Panc1 (cell line): ENCODE measurements around the gene HMGB1. TPM values are rescaled to one million over a fixed set of nuclear protein-coding genes. Genes with fewer than 3 reads are reported as not detected.
A peak's percentile ranks its signal among the peaks of the same experiment; 100 is the strongest.
"Not testable (repeated sequence)": the region's sequence is repeated elsewhere in the genome, so short reads cannot be mapped to it uniquely, and the experiment has no call there.

Source experiments
- ATAC-seq: fragments of 200-7000 bp; cut with Tn5 transposase; 2 replicates; pipeline ENCODE4 v1.9.1; 2020; ENCODE audit warnings: mild to moderate bottlenecking, moderate library complexity
- BruUV-seq: library from RNA; stranded (reverse); fragments of 400-500 nt; replicated peaks from 2 replicates; lab custom pipeline; 2021; lab: Mats Ljungman, UMichigan
- CTCF ChIA-PET: fragments of 300-600 bp; sonication (Branson Sonifier 250); formaldehyde crosslinking; loops from one replicate; lab custom pipeline; 2022; ENCODE audit warnings: antibody characterized with exemption; lab: Charles Lee
- POLR2A ChIA-PET: fragments of 300-600 bp; sonication (Branson Sonifier 250); formaldehyde crosslinking; loops from one replicate; lab custom pipeline; 2022; ENCODE audit warnings: antibody characterized with exemption; lab: Charles Lee
- DNase-seq: peaks from one replicate; pipeline ENCODE4 v3.0.0-alpha.2; 2010; ENCODE audit warnings: low read depth, low spot score
- H3K27ac ChIP-seq: 2 replicates; pipeline ENCODE4 v1.5.1; 2011; ENCODE audit warnings: mild to moderate bottlenecking, low read length, inconsistent platforms
- H3K27me3 ChIP-seq: fragments of 200-500 bp; sonication (Bioruptor generic); 2 replicates; pipeline ENCODE4 v1.6.0; 2014; ENCODE audit warnings: low read length, inconsistent platforms; ENCODE audit not compliant: control insufficient read depth, insufficient read depth
- H3K36me3 ChIP-seq: fragments of 200-500 bp; sonication (Bioruptor generic); 2 replicates; pipeline ENCODE4 v1.5.1; 2014; ENCODE audit warnings: inconsistent platforms, mild to moderate bottlenecking, low read length, moderate library complexity; ENCODE audit not compliant: control insufficient read depth, insufficient read depth
- H3K4me1 ChIP-seq: 2 replicates; pipeline ENCODE4 v1.5.1; 2011; ENCODE audit warnings: inconsistent platforms, mild to moderate bottlenecking, low read length, moderate library complexity; ENCODE audit not compliant: control insufficient read depth, insufficient read depth
- H3K4me3 ChIP-seq, 2 experiments: 2 replicates each; pipeline ENCODE4 v1.5.1; 2011 to 2012; ENCODE audit warnings: low read depth in 2 of 2, low read length in 2 of 2, mild to moderate bottlenecking in 2 of 2, inconsistent platforms in 1 of 2, moderate library complexity in 1 of 2
- H3K9me3 ChIP-seq: fragments of 200-500 bp; sonication (Bioruptor generic); 2 replicates; pipeline ENCODE4 v1.5.1; 2014; ENCODE audit warnings: low read depth, mild to moderate bottlenecking, inconsistent platforms, low read length, moderate library complexity; ENCODE audit not compliant: control insufficient read depth, insufficient read depth
- POLR2AphosphoS5 ChIP-seq: IDR thresholded peaks from 2 replicates; pipeline ENCODE4 v1.6.1; 2012; ENCODE audit warnings: mild to moderate bottlenecking, low read depth, low read length, moderate library complexity
- SIN3A ChIP-seq: IDR thresholded peaks from 2 replicates; pipeline ENCODE4 v1.6.1; 2012; ENCODE audit warnings: low read depth, mild to moderate bottlenecking, low read length, moderate library complexity, borderline replicate concordance; ENCODE audit not compliant: insufficient read depth
- TCF7L2 ChIP-seq: IDR thresholded peaks from 2 replicates; pipeline ENCODE4 v1.6.1; 2011; ENCODE audit warnings: mild to moderate bottlenecking, low read depth, low read length, inconsistent platforms
- in situ Hi-C: cut with HindIII; loops from 2 replicates; pipeline ENCODE4 v1.10.0; 2016; ENCODE audit warnings: low sequenced_read_pairs, low pct_unique_long_range_greater_than_20kb
- intact Hi-C: fragments of 100-400 bp; cut with micrococcal nuclease; formaldehyde crosslinking; loops from one replicate; pipeline ENCODE4 v1.10.0; 2022; ENCODE audit not compliant: unreplicated experiment
- total RNA-seq: library from RNA; stranded (reverse); gene quantifications from one replicate; pipeline ENCODE4 v1.2.1, GENCODE V29; 2021; ENCODE audit not compliant: unreplicated experiment
- TF ChIP-seq, protein P1 (sequence below): fragments of 450-650 bp; IDR thresholded peaks from 2 replicates; pipeline ENCODE4 v1.5.1; 2017; ENCODE audit warnings: mild to moderate bottlenecking
- TF ChIP-seq, protein P2 (sequence below), 2 experiments: IDR thresholded peaks; 2 replicates each; pipeline ENCODE4 v1.6.1; 2011 to 2012; ENCODE audit warnings: low read depth in 2 of 2, control low read depth in 1 of 2, low read length in 1 of 2, mild to moderate bottlenecking in 1 of 2, moderate library complexity in 1 of 2; ENCODE audit not compliant: insufficient read depth in 1 of 2

HMGB1 gene
- total RNA-seq, 1 experiment from 2014 or later = 386 TPM

DNA sequence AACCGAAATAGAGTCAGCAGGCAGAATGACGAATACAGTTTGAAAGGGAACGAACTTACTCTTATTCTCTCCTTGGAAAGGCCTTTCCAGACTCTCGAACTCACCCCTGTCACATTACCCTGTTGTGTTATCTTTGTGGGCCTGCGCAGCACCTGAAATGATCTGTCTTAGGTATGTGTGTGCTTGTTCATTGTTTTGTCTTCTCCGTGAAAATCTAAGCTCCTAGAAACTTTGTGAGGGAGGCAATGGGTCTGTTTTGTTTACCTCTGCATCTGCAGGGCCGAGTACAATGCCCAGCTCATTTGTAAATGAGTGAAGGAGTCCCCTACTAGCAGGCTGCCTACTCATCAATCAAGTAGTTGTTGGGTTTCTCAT lies 19.6 kb downstream of the HMGB1 start:
- intact Hi-C loops = no loop called here
- BruUV-seq = no TSS peak

GRCh38 chr13:30443957-30444404 lies 21.8 kb downstream of the HMGB1 start:
- H3K4me3 ChIP-seq = no peak overlapping the region
- H3K27me3 ChIP-seq = no peaks in the 10 kb centered on the region
- CTCF ChIA-PET = no interaction called here
- H3K9me3 ChIP-seq = no peaks in the 10 kb centered on the region
- BruUV-seq = no TSS peak
- no peak overlapping the region for H3K27ac ChIP-seq
- intact Hi-C loops = no loop called here
- H3K36me3 ChIP-seq = no peaks in the 10 kb centered on the region
- in situ Hi-C loops = no loop called here
- DNase-seq (no peak), ATAC-seq (no peak)
- TF ChIP-seq TCF7L2 = no peak
- TF ChIP-seq, protein P1, sequence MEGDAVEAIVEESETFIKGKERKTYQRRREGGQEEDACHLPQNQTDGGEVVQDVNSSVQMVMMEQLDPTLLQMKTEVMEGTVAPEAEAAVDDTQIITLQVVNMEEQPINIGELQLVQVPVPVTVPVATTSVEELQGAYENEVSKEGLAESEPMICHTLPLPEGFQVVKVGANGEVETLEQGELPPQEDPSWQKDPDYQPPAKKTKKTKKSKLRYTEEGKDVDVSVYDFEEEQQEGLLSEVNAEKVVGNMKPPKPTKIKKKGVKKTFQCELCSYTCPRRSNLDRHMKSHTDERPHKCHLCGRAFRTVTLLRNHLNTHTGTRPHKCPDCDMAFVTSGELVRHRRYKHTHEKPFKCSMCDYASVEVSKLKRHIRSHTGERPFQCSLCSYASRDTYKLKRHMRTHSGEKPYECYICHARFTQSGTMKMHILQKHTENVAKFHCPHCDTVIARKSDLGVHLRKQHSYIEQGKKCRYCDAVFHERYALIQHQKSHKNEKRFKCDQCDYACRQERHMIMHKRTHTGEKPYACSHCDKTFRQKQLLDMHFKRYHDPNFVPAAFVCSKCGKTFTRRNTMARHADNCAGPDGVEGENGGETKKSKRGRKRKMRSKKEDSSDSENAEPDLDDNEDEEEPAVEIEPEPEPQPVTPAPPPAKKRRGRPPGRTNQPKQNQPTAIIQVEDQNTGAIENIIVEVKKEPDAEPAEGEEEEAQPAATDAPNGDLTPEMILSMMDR = no peak
- TF ChIP-seq, protein P2, sequence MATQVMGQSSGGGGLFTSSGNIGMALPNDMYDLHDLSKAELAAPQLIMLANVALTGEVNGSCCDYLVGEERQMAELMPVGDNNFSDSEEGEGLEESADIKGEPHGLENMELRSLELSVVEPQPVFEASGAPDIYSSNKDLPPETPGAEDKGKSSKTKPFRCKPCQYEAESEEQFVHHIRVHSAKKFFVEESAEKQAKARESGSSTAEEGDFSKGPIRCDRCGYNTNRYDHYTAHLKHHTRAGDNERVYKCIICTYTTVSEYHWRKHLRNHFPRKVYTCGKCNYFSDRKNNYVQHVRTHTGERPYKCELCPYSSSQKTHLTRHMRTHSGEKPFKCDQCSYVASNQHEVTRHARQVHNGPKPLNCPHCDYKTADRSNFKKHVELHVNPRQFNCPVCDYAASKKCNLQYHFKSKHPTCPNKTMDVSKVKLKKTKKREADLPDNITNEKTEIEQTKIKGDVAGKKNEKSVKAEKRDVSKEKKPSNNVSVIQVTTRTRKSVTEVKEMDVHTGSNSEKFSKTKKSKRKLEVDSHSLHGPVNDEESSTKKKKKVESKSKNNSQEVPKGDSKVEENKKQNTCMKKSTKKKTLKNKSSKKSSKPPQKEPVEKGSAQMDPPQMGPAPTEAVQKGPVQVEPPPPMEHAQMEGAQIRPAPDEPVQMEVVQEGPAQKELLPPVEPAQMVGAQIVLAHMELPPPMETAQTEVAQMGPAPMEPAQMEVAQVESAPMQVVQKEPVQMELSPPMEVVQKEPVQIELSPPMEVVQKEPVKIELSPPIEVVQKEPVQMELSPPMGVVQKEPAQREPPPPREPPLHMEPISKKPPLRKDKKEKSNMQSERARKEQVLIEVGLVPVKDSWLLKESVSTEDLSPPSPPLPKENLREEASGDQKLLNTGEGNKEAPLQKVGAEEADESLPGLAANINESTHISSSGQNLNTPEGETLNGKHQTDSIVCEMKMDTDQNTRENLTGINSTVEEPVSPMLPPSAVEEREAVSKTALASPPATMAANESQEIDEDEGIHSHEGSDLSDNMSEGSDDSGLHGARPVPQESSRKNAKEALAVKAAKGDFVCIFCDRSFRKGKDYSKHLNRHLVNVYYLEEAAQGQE (IDR thresholded peaks at IDR 0.05; ENCODE audit: insufficient read depth in 1 of 2, low read depth in 2 of 2, low read length in 1 of 2) = no peak
- TF ChIP-seq POLR2AphosphoS5 = no peak
- TF ChIP-seq SIN3A = no peak
- POLR2A ChIA-PET = no interaction called here
- H3K4me1 ChIP-seq = 0 out of 2 replicates have a peak, but pooled peaks cover 3% of the 10 kb centered on the region

More for the DNA sequence above, 19.6 kb downstream of the HMGB1 start:
- Histone ChIP-seq H3K9me3 (no peaks in the 10 kb centered on the region), H3K4me3 (peak overlapping the region; percentile 27 to 52), H3K4me1 (0 out of 2 replicates have a peak, but pooled peaks cover 3% of the 10 kb centered on the region), H3K27ac (peak overlapping the region; percentile 71), H3K27me3 (no peaks in the 10 kb centered on the region), H3K36me3 (no peaks in the 10 kb centered on the region)
- TF ChIP-seq POLR2AphosphoS5 (no peak; the same call in 1 of the 2 replicates), TCF7L2 (no peak), SIN3A (no peak)
- TF ChIP-seq, protein P2 (IDR thresholded peaks at IDR 0.05; ENCODE audit: insufficient read depth in 1 of 2, low read depth in 2 of 2, low read length in 1 of 2) = no peak
- TF ChIP-seq, protein P1 = no peak
- no peak for DNase-seq
- ATAC-seq = peak; percentile 28
- ChIA-PET POLR2A (no interaction called here), CTCF (no interaction called here)
- in situ Hi-C loops = no loop called here

- H3K9me3 ChIP-seq, ATAC-seq, CTCF ChIA-PET, in situ Hi-C loops, POLR2A ChIA-PET, H3K27me3 ChIP-seq, intact Hi-C loops, DNase-seq, BruUV-seq, H3K27ac ChIP-seq, H3K4me1 ChIP-seq, H3K36me3 ChIP-seq, H3K4me3 ChIP-seq: not testable (repeated sequence)
Observed at GRCh38 chr13:30443491-30443890, 22.2 kb downstream of the HMGB1 start.
